ENCODE measurements around the gene PAN3.

PAN3 gene

GRCh38 chr13:28316129-28316528 lies 177.8 kb downstream of the PAN3 start:
- peaks cover 9 to 13% of the 10 kb centered on the region in 2 experiments for H3K4me1 ChIP-seq (ENCODE audit: control insufficient read depth in 1 of 2, insufficient read depth in 2 of 2, low read length in 2 of 2)
- no peak overlapping the region for H2AFZ ChIP-seq (ENCODE audit: insufficient read depth, low read length, poor library complexity)
- DNase-seq: no peak
- WGBS (ENCODE audit: extremely low coverage, insufficient coverage, insufficient read length): no CpG with 5 or more reads among the region's 5 CpGs
- no peaks in the 10 kb centered on the region for H3K79me2 ChIP-seq (ENCODE audit: control insufficient read depth, insufficient read depth, low read length, poor library complexity)
- no peaks in the 10 kb centered on the region for H3K9me3 ChIP-seq (ENCODE audit: insufficient read depth, low read depth, low read length)
- H3K79me1 ChIP-seq (ENCODE audit: low read length): no peaks in the 10 kb centered on the region
- no peak overlapping the region for H4K91ac ChIP-seq (ENCODE audit: low read depth, low read length)
- H3K4ac ChIP-seq (ENCODE audit: low read depth, low read length): no peak overlapping the region
- no peak overlapping the region for H3K9ac ChIP-seq (ENCODE audit: low read length)
- H4K12ac ChIP-seq (ENCODE audit: low read depth, low read length): no peak overlapping the region
- no peak overlapping the region for H3K14ac ChIP-seq (ENCODE audit: low read length)
- H3K18ac ChIP-seq (ENCODE audit: low read length): no peak overlapping the region
- H2BK120ac ChIP-seq (ENCODE audit: insufficient read depth, low read length, poor library complexity): no peak overlapping the region
- H3K23ac ChIP-seq (ENCODE audit: low read length): no peak overlapping the region
- H4K8ac ChIP-seq (ENCODE audit: low read depth, low read length): peak overlapping the region; percentile 34
- no peak overlapping the region for H3K4me2 ChIP-seq (ENCODE audit: low read length)
- no peak overlapping the region for H2BK12ac ChIP-seq (ENCODE audit: low read length)
- no peaks in the 10 kb centered on the region for H3K27me3 ChIP-seq (ENCODE audit: insufficient read depth, low read length)
- no peak overlapping the region for H3K27ac ChIP-seq (ENCODE audit: low read depth, low read length)
- H3K4me3 ChIP-seq (ENCODE audit: low read depth, low read length): no peak overlapping the region
- no peak overlapping the region for H2AK5ac ChIP-seq (ENCODE audit: low read length)
- H2BK5ac ChIP-seq (ENCODE audit: low read depth, low read length, poor library complexity): no peak overlapping the region
- no peaks in the 10 kb centered on the region for H3K36me3 ChIP-seq (ENCODE audit: control insufficient read depth in 1 of 2, insufficient read depth in 2 of 2, low read length in 2 of 2)

GRCh38 chr13:28316836-28317235 lies 178.5 kb downstream of the PAN3 start:
- Histone ChIP-seq H4K12ac (ENCODE audit: low read depth, low read length) (no peak overlapping the region), H4K91ac (ENCODE audit: low read depth, low read length) (no peak overlapping the region), H3K27me3 (ENCODE audit: insufficient read depth, low read length) (no peaks in the 10 kb centered on the region), H3K36me3 (ENCODE audit: control insufficient read depth in 1 of 2, insufficient read depth in 2 of 2, low read length in 2 of 2) (no peaks in the 10 kb centered on the region), H3K4me1 (ENCODE audit: control insufficient read depth in 1 of 2, insufficient read depth in 2 of 2, low read length in 2 of 2) (peaks cover 9 to 13% of the 10 kb centered on the region in 2 experiments), H3K4ac (ENCODE audit: low read depth, low read length) (no peak overlapping the region), H3K14ac (ENCODE audit: low read length) (no peak overlapping the region), H3K79me2 (ENCODE audit: control insufficient read depth, insufficient read depth, low read length, poor library complexity) (no peaks in the 10 kb centered on the region), H3K4me3 (ENCODE audit: low read depth, low read length) (no peak overlapping the region), H3K79me1 (ENCODE audit: low read length) (no peaks in the 10 kb centered on the region), H3K9me3 (ENCODE audit: insufficient read depth, low read depth, low read length) (no peaks in the 10 kb centered on the region), H3K23ac (ENCODE audit: low read length) (no peak overlapping the region), H4K8ac (ENCODE audit: low read depth, low read length) (no peak overlapping the region), H3K4me2 (ENCODE audit: low read length) (no peak overlapping the region), H3K18ac (ENCODE audit: low read length) (no peak overlapping the region), H3K9ac (ENCODE audit: low read length) (no peak overlapping the region), H2BK12ac (ENCODE audit: low read length) (no peak overlapping the region), H2BK5ac (ENCODE audit: low read depth, low read length, poor library complexity) (no peak overlapping the region), H3K27ac (ENCODE audit: low read depth, low read length) (no peak overlapping the region), H2AFZ (ENCODE audit: insufficient read depth, low read length, poor library complexity) (no peak overlapping the region), H2AK5ac (ENCODE audit: low read length) (no peak overlapping the region), H2BK120ac (ENCODE audit: insufficient read depth, low read length, poor library complexity) (no peak overlapping the region)
- WGBS (ENCODE audit: extremely low coverage, insufficient coverage, insufficient read length): no CpG with 5 or more reads among the region's 7 CpGs
- DNase-seq: no peak

- Histone ChIP-seq H2BK120ac (ENCODE audit: insufficient read depth, low read length, poor library complexity) (no peak overlapping the region), H4K8ac (ENCODE audit: low read depth, low read length) (no peak overlapping the region), H2AK5ac (ENCODE audit: low read length) (no peak overlapping the region), H3K4ac (ENCODE audit: low read depth, low read length) (no peak overlapping the region), H3K27ac (ENCODE audit: low read depth, low read length) (no peak overlapping the region), H2BK5ac (ENCODE audit: low read depth, low read length, poor library complexity) (no peak overlapping the region), H2BK12ac (ENCODE audit: low read length) (no peak overlapping the region), H3K79me2 (ENCODE audit: control insufficient read depth, insufficient read depth, low read length, poor library complexity) (no peaks in the 10 kb centered on the region), H3K9ac (ENCODE audit: low read length) (no peak overlapping the region), H3K4me2 (ENCODE audit: low read length) (no peak overlapping the region), H4K91ac (ENCODE audit: low read depth, low read length) (no peak overlapping the region), H2AFZ (ENCODE audit: insufficient read depth, low read length, poor library complexity) (no peak overlapping the region), H4K12ac (ENCODE audit: low read depth, low read length) (no peak overlapping the region), H3K18ac (ENCODE audit: low read length) (no peak overlapping the region), H3K9me3 (ENCODE audit: insufficient read depth, low read depth, low read length) (no peaks in the 10 kb centered on the region), H3K79me1 (ENCODE audit: low read length) (no peaks in the 10 kb centered on the region), H3K14ac (ENCODE audit: low read length) (no peak overlapping the region), H3K23ac (ENCODE audit: low read length) (no peak overlapping the region), H3K4me3 (ENCODE audit: low read depth, low read length) (no peak overlapping the region), H3K36me3 (ENCODE audit: control insufficient read depth in 1 of 2, insufficient read depth in 2 of 2, low read length in 2 of 2) (no peaks in the 10 kb centered on the region), H3K27me3 (ENCODE audit: insufficient read depth, low read length) (no peaks in the 10 kb centered on the region), H3K4me1 (ENCODE audit: control insufficient read depth in 1 of 2, insufficient read depth in 2 of 2, low read length in 2 of 2) (peaks cover 11 to 16% of the 10 kb centered on the region in 2 experiments)
- no CpG with 5 or more reads among the region's 7 CpGs for WGBS (ENCODE audit: extremely low coverage, insufficient coverage, insufficient read length)
- DNase-seq: no peak
Measured at GRCh38 chr13:28318496-28318895, 180.2 kb downstream of the PAN3 start.

- Histone ChIP-seq H3K9ac (ENCODE audit: low read length) (no peak overlapping the region), H3K79me2 (ENCODE audit: control insufficient read depth, insufficient read depth, low read length, poor library complexity) (no peaks in the 10 kb centered on the region), H2BK120ac (ENCODE audit: insufficient read depth, low read length, poor library complexity) (no peak overlapping the region), H3K36me3 (ENCODE audit: control insufficient read depth in 1 of 2, insufficient read depth in 2 of 2, low read length in 2 of 2) (no peaks in the 10 kb centered on the region), H3K79me1 (ENCODE audit: low read length) (no peaks in the 10 kb centered on the region), H2AK5ac (ENCODE audit: low read length) (no peak overlapping the region), H3K4me2 (ENCODE audit: low read length) (no peak overlapping the region), H3K18ac (ENCODE audit: low read length) (no peak overlapping the region), H4K91ac (ENCODE audit: low read depth, low read length) (no peak overlapping the region), H3K4ac (ENCODE audit: low read depth, low read length) (no peak overlapping the region), H2BK12ac (ENCODE audit: low read length) (no peak overlapping the region), H3K23ac (ENCODE audit: low read length) (no peak overlapping the region), H3K27me3 (ENCODE audit: insufficient read depth, low read length) (no peaks in the 10 kb centered on the region), H3K27ac (ENCODE audit: low read depth, low read length) (no peak overlapping the region), H2AFZ (ENCODE audit: insufficient read depth, low read length, poor library complexity) (no peak overlapping the region), H3K9me3 (ENCODE audit: insufficient read depth, low read depth, low read length) (no peaks in the 10 kb centered on the region), H3K14ac (ENCODE audit: low read length) (no peak overlapping the region), H3K4me3 (ENCODE audit: low read depth, low read length) (no peak overlapping the region), H2BK5ac (ENCODE audit: low read depth, low read length, poor library complexity) (no peak overlapping the region), H3K4me1 (ENCODE audit: control insufficient read depth in 1 of 2, insufficient read depth in 2 of 2, low read length in 2 of 2) (peaks cover 11 to 16% of the 10 kb centered on the region in 2 experiments), H4K12ac (ENCODE audit: low read depth, low read length) (no peak overlapping the region), H4K8ac (ENCODE audit: low read depth, low read length) (no peak overlapping the region)
- no CpG with 5 or more reads among the region's 5 CpGs for WGBS (ENCODE audit: extremely low coverage, insufficient coverage, insufficient read length)
- no peak for DNase-seq
Measured at GRCh38 chr13:28319528-28319927, 181.2 kb downstream of the PAN3 start.

Measured in trophoblast cell (in vitro differentiated cells and primary cell).